ENCODE data around the gene LIF. TPM values are rescaled to one million over a fixed set of nuclear protein-coding genes. Genes with fewer than 3 reads are reported as not detected.

LIF gene
- total RNA-seq, 2 experiments from 2014 or later: 0.06 TPM; not detected in 1

GRCh38 chr22:30254314-30254713 is 7.8 kb upstream of the LIF start:
- Histone ChIP-seq H4K20me1 (ENCODE audit: insufficient read depth, low read length) (no peaks in the 10 kb centered on the region), H2AFZ (ENCODE audit: low read length) (no peak overlapping the region), H3K36me3 (ENCODE audit: insufficient read depth, low read length) (no peaks in the 10 kb centered on the region), H3K9me2 (ENCODE audit: insufficient read depth, low read length) (no peaks in the 10 kb centered on the region), H3K4me1 (ENCODE audit: insufficient read depth, low read length, poor library complexity, severe bottlenecking) (no peaks in the 10 kb centered on the region), H3K9me3 (ENCODE audit: low read length) (no peaks in the 10 kb centered on the region), H3K4me2 (ENCODE audit: low read length) (no peak overlapping the region), H3K27ac (ENCODE audit: low read depth, low read length, poor library complexity, severe bottlenecking) (no peak overlapping the region), H3K79me2 (ENCODE audit: insufficient read depth, low read depth, low read length) (no peaks in the 10 kb centered on the region), H3K4me3 (ENCODE audit: low read depth, low read length, poor library complexity, severe bottlenecking) (no peak overlapping the region)
- no TSS peak for BruUV-seq (replicated peaks)
- TF ChIP-seq EZH2phosphoT487 (IDR thresholded peaks at IDR 0.05; ENCODE audit: borderline replicate concordance, low read depth, low read length) (no peak), CTCF (conservative IDR thresholded peaks at IDR 0.05; ENCODE audit: low read length) (no peak)
- DNase-seq (ENCODE audit: low spot score): no peak
- intact Hi-C loops (cut with micrococcal nuclease; ENCODE audit: unreplicated experiment): no loop called here
- POLR2A ChIA-PET: interaction anchor here (0.6 kb wide), 1 partner anchor 647 kb away, joined by 3 read pairs; no protein-coding TSS in a partner anchor
- CTCF ChIA-PET (ENCODE audit: unreplicated experiment): interaction anchor here (1.4 kb wide), 1 partner anchor 9 kb away, joined by 3 read pairs; no protein-coding TSS in a partner anchor

GRCh38 chr22:30253205-30253852 is 6.8 kb upstream of the LIF start:
- intact Hi-C loops (cut with micrococcal nuclease; ENCODE audit: unreplicated experiment): no loop called here
- H4K20me1 ChIP-seq (ENCODE audit: insufficient read depth, low read length): no peaks in the 10 kb centered on the region
- POLR2A ChIA-PET: no interaction called here
- H2AFZ ChIP-seq (ENCODE audit: low read length): no peak overlapping the region
- no peaks in the 10 kb centered on the region for H3K9me3 ChIP-seq (ENCODE audit: low read length)
- H3K27ac ChIP-seq (ENCODE audit: low read depth, low read length, poor library complexity, severe bottlenecking): no peak overlapping the region
- BruUV-seq (replicated peaks): no TSS peak
- no peak overlapping the region for H3K4me3 ChIP-seq (ENCODE audit: low read depth, low read length, poor library complexity, severe bottlenecking)
- CTCF ChIA-PET (ENCODE audit: unreplicated experiment): interaction anchor here (0.5 to 1.4 kb wide), 2 partner anchors 10 to 95 kb away, joined by 3 to 4 read pairs; no protein-coding TSS in a partner anchor
- H3K9me2 ChIP-seq (ENCODE audit: insufficient read depth, low read length): no peaks in the 10 kb centered on the region
- TF ChIP-seq CTCF (conservative IDR thresholded peaks at IDR 0.05; ENCODE audit: low read length) (no peak), EZH2phosphoT487 (IDR thresholded peaks at IDR 0.05; ENCODE audit: borderline replicate concordance, low read depth, low read length) (no peak)
- no peak overlapping the region for H3K4me2 ChIP-seq (ENCODE audit: low read length)
- no peaks in the 10 kb centered on the region for H3K4me1 ChIP-seq (ENCODE audit: insufficient read depth, low read length, poor library complexity, severe bottlenecking)
- no peaks in the 10 kb centered on the region for H3K36me3 ChIP-seq (ENCODE audit: insufficient read depth, low read length)
- no peaks in the 10 kb centered on the region for H3K79me2 ChIP-seq (ENCODE audit: insufficient read depth, low read depth, low read length)
- no peak for DNase-seq (ENCODE audit: low spot score)

All from OCI-LY7 (cell line).